RPMI8226 (cell line): Measurements from ENCODE around the gene EML5.
A peak's percentile ranks its signal among the peaks of the same experiment; 100 is the strongest.
"Not testable (repeated sequence)": the region's sequence is repeated elsewhere in the genome, so short reads cannot be mapped to it uniquely, and the experiment has no call there.

Experiments used
- DNase-seq: peaks from one replicate; pipeline ENCODE4 v3.0.0-alpha.2; 2015

Gene EML5

GRCh38 chr14:88792473-88793258 is at the start of gene EML5:
EML5 (minus strand) TSS chr14:88792953; CDS start chr14:88792503, 450 bp downstream.
- DNase-seq, result peak; percentile 86

GRCh38 chr14:88842414-88842813 is 49.7 kb upstream of the EML5 start:
- DNase-seq, result no peak

DNA sequence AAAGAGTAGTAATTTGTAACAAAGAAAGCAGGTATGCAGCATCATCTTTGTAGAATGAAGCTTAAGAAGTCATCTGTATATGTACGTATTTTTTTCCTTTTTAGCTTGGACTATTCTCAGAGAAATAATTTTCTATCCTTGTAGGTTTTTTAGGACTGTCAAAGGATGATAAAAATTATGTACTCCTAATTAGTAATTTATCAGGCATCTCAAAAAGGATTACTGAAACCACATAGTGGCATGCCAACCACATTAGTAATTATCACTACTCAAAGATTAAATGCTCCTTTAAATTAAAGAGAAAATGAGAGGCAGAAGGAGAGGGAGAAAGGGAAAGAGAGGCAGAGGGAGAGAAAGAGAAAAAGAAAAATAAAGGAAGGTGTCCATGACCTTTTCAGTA is 49.0 kb upstream of the EML5 start:
- DNase-seq, result no peak

DNA sequence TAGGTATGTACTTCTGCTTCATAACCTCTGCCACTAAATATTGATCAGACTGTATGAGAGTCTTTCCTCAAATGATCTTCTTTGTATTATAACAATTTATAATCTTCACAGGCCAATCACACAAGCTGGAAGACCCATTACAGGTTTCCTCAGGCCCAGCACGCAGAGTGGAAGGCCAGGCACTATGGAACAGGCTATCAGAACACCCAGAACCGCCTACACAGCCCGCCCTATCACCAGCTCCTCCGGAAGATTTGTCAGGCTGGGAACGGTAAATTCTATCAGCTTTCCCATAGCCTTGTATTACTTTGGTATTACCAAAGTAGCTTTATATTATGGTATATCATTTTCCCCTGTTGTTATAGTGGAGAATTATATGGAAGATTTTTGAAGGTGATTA is 48.2 kb upstream of the EML5 start:
- DNase-seq, result no peak

- DNase-seq, result no peak
Observed at GRCh38 chr14:88838015-88838414, 45.3 kb upstream of the EML5 start.

DNA sequence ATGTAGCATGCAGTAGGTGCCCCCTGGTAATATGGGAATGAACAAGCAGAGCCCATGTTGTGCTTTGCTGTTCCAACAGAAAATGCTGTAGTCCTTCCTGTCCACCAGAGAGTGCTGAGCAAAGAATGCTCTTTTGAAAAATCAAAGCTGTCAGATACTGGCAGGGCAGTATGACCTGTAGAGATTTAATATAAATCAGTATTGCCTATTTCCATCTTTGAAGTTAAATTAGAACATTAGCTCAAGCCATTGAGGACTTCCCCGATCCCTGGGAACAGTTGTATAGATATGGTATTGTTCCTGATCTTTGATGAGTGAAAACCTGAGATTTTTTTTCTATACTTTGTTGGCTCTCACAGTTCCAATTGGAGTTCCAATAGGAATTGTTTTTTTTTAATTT is 44.7 kb upstream of the EML5 start:
- DNase-seq, result no peak

GRCh38 chr14:88835661-88836060 is 42.9 kb upstream of the EML5 start:
- no peak for DNase-seq

- DNase-seq, result no peak
Observed at GRCh38 chr14:88834883-88835431, 42.2 kb upstream of the EML5 start.

- DNase-seq, result no peak
Observed at GRCh38 chr14:88831284-88831683, 38.5 kb upstream of the EML5 start.

DNA sequence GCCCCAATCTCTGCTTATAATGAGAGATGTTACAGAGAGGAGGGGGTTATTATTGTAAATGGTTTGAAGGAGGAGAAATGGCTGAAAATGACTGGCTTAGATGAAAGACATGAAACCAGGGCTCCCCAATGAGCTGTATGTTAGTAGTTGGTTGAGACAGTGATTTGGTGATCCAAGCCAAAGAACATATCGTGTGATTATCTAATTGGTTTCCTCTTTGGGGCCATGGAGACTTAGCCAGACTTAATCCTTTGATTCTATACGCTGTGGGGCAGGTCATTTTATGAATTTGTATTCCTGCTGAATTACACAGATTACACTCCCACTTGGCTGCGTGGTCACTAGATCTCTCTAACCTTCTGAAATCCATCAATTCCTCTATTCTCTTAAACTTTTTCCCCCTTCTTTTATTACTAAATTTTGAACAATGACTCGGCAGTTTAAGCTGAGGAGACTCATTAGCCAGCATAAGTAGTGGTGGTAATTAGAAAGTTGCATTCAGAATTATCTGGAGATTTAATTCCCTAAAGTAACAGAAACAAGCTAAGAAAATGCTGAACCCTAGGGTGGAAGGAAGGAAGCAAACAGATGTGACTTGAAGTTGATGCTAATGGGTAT is 37.0 kb upstream of the EML5 start:
- no peak for DNase-seq

DNA sequence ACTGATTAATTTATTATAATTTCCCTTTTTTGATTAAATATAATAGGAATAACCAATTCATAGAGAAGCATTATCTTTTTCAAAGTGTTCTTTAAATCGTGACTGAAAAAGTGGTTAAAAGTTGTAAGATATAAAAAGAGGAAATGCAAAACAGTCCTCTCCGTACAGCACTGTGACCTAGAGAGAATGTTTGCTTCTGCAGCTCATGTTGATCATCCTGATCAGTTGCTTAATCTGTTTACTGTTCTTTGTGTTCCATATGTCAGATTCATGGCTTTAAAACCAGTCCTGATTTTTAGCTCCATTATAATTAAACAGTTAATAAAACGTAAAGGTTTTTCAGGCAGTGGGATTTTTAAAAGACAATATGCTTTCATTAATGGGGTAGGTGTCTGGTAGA is 36.4 kb upstream of the EML5 start:
- DNase-seq, result no peak

GRCh38 chr14:88825503-88825902 is 32.8 kb upstream of the EML5 start:
- DNase-seq, result no peak

GRCh38 chr14:88825078-88825458 is 32.3 kb upstream of the EML5 start:
- no peak for DNase-seq

DNA sequence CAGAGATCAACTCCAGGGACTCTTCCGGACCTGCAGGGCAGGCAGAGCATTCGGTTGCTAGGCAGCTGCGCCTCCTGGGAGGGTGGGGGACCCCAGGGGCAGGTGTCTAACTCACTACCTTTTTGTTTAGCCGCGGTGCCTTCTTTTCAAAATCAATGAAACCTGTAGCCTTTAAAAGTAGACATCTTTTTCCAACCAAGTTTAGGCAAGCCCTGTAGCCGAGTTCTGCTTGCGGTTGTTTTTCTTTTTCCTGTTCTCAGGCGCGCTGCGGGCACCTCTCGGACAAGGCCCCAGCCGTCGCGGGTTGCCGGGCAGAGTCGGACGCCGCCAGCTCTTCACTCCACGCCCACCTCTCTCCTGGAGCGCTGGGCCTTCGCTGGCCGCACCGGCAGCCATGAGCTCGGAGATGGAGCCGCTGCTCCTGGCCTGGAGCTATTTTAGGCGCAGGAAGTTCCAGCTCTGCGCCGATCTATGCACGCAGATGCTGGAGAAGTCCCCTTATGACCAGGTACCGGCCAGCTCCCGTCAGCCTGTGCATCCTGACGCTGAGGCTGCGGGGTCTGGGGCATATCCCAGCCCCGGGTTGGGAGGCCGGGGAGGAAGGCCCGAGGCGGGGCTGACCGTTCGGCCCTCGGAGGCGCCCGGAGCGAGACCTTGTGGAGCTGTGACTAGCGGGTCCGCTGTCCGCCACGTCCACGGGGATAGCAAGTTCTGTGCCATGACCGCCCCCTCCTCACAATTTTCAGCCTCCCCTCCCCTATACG is 31.7 kb upstream of the EML5 start, which contains the start of gene TTC8:
Gene TTC8 (plus strand): TSS at position 338 of the 764 bp plus-strand sequence. CDS start 57 bp downstream, at position 395.
- peak; percentile 84 for DNase-seq

- DNase-seq, result no peak
Observed at GRCh38 chr14:88823968-88824313, 31.2 kb upstream of the EML5 start.

GRCh38 chr14:88821888-88822287 is 29.1 kb upstream of the EML5 start:
- DNase-seq, result no peak

GRCh38 chr14:88821378-88821777 is 28.6 kb upstream of the EML5 start:
- DNase-seq, result no peak

- DNase-seq, result not testable (repeated sequence)
Observed at GRCh38 chr14:88819674-88820073, 26.9 kb upstream of the EML5 start.

DNA sequence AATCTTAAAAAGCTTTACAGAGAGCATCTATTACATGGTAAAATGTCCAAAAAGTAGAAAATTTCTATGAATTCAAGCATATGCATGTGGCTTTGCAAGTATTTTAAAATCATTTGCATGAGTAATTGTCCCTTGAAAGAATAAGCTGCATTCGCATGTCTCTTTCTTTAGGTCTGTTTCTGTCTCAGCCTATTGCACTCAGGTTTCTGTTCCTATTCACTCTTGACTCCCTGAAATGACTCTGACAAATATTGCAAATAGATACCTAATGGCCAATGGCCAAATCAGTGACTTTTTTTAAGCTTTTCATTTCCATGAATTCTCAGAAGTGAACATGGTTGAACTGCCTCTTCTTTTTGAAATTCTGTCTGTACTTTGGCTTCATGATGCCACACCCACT is 25.3 kb upstream of the EML5 start:
- no peak for DNase-seq

- DNase-seq, result no peak
Observed at GRCh38 chr14:88815980-88816379, 23.2 kb upstream of the EML5 start.

GRCh38 chr14:88808359-88808758 is 15.6 kb upstream of the EML5 start:
- DNase-seq, result no peak

GRCh38 chr14:88804477-88804876 is 11.7 kb upstream of the EML5 start:
- no peak for DNase-seq

DNA sequence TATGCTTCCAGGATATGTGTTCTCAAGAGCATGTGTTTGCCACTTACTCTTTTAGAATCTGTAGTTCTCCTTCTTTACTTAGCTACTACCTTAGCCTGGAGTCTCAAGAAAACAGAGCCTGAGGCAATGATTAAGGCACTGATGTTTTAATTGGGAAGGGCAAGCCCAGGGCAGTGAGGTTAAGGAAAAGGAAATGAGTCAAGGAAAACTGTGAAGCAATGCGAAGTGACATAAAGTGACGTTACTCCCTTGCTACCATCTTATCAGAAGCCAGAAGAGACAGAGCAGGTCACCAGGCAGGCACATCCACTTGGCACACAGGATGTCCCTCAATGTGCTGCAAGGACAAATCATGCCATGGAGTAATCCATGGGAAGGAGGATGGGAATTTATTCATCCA is 11.3 kb upstream of the EML5 start:
- DNase-seq, result no peak

DNA sequence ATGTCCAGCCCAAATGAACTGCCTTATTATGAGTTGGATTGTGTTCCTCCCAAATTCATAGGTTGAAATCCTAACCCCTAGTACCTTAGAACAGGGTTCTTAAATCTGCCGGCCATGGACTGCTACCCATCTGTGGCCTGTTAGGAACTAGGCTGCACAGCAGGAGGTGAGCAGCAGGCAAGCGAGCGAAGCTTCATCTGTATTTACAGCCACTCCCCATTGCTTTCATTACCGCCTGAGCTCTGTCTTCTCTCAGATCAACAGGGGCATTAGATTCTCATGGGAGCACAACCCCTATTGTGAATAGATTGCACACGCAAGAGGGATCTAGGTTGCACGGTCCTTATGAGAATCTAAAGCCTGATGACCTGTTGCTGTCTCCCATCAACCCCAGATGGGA is 9.8 kb upstream of the EML5 start:
- DNase-seq, result no peak
